HepG2 (cell line): ENCODE measurements around the gene PPM1G. TPM values are rescaled to one million over a fixed set of nuclear protein-coding genes. Genes with fewer than 3 reads are reported as not detected.
A peak's percentile ranks its signal among the peaks of the same experiment; 100 is the strongest.

Source experiments
- ASH2L ChIP-seq: fragments of 300-600, 200-600 bp; sonication (generic); IDR thresholded peaks from 2 replicates; pipeline ENCODE4 v1.7.0; 2017; ENCODE audit warnings: low read depth, mild to moderate bottlenecking, moderate library complexity, mixed read lengths, low read length; ENCODE audit not compliant: insufficient read length
- CBFB ChIP-seq: sonication (generic); formaldehyde crosslinking; IDR thresholded peaks from 2 replicates; pipeline ENCODE4 v1.4.0; 2020; ENCODE audit warnings: missing genetic modification reagents
- E2F2 ChIP-seq: sonication (generic); formaldehyde crosslinking; IDR thresholded peaks from 2 replicates; pipeline ENCODE4 v1.4.0; 2020; ENCODE audit warnings: missing genetic modification reagents, borderline replicate concordance
- FOSL2 ChIP-seq: sonication (generic); formaldehyde crosslinking; IDR thresholded peaks from 2 replicates; pipeline ENCODE4 v1.4.0; 2020; ENCODE audit warnings: missing genetic modification reagents
- HHEX ChIP-seq: IDR thresholded peaks from 2 replicates; pipeline ENCODE4 v1.6.1; 2016; ENCODE audit warnings: control low read depth
- JUND ChIP-seq: sonication (generic); formaldehyde crosslinking; IDR thresholded peaks from 2 replicates; pipeline ENCODE4 v1.8.0; 2022; ENCODE audit warnings: mild to moderate bottlenecking, missing genetic modification reagents
- KLF15 ChIP-seq: sonication (generic); formaldehyde crosslinking; IDR thresholded peaks from 2 replicates; pipeline ENCODE4 v1.8.1; 2023; ENCODE audit warnings: borderline replicate concordance, mild to moderate bottlenecking, inconsistent platforms, missing genetic modification reagents, mixed read lengths
- MTA3 ChIP-seq: sonication (generic); formaldehyde crosslinking; IDR thresholded peaks from 2 replicates; pipeline ENCODE4 v1.4.0; 2020; ENCODE audit warnings: missing genetic modification reagents
- MTF2 ChIP-seq: sonication (generic); formaldehyde crosslinking; IDR thresholded peaks from 2 replicates; pipeline ENCODE4 v1.5.0; 2020; ENCODE audit warnings: missing genetic modification reagents, borderline replicate concordance
- MXD3 ChIP-seq: IDR thresholded peaks from 2 replicates; pipeline ENCODE4 v1.6.1; 2016; ENCODE audit warnings: mild to moderate bottlenecking, missing biosample characterization, missing genetic modification reagents
- PPARG ChIP-seq: conservative IDR thresholded peaks from 2 replicates; pipeline ENCODE4 v1.6.1; 2016; ENCODE audit warnings: missing biosample characterization, missing genetic modification reagents
- RXRA ChIP-seq: sonication (generic); formaldehyde crosslinking; IDR thresholded peaks from 2 replicates; pipeline ENCODE4 v1.5.1; 2020; ENCODE audit warnings: missing genetic modification reagents
- SKI ChIP-seq: fragments of 450-650 bp; IDR thresholded peaks from one replicate; pipeline ENCODE4 v1.6.1; 2018; ENCODE audit warnings: mild to moderate bottlenecking; ENCODE audit not compliant: partially characterized antibody
- SP2 ChIP-seq: sonication (generic); formaldehyde crosslinking; IDR thresholded peaks from 2 replicates; pipeline ENCODE4 v1.5.1; 2020; ENCODE audit warnings: mild to moderate bottlenecking, missing genetic modification reagents
- ZBED4 ChIP-seq: sonication (generic); formaldehyde crosslinking; IDR thresholded peaks from 2 replicates; pipeline ENCODE4 v1.4.0; 2020; ENCODE audit warnings: missing genetic modification reagents, borderline replicate concordance
- ZBTB34 ChIP-seq: sonication (generic); formaldehyde crosslinking; IDR thresholded peaks from 2 replicates; pipeline ENCODE4 v1.8.0; 2022; ENCODE audit warnings: mild to moderate bottlenecking, missing genetic modification reagents
- ZC3H4 ChIP-seq: sonication (generic); formaldehyde crosslinking; IDR thresholded peaks from 2 replicates; pipeline ENCODE4 v1.4.0; 2020; ENCODE audit warnings: missing genetic modification reagents, borderline replicate concordance
- ZMAT5 ChIP-seq: sonication (generic); formaldehyde crosslinking; IDR thresholded peaks from 2 replicates; pipeline ENCODE4 v1.5.0; 2020; ENCODE audit warnings: mild to moderate bottlenecking, low read depth, missing genetic modification reagents, borderline replicate concordance
- ZNF121 ChIP-seq: sonication (generic); formaldehyde crosslinking; IDR thresholded peaks from 2 replicates; pipeline ENCODE4 v1.5.0; 2020; ENCODE audit warnings: mild to moderate bottlenecking, missing genetic modification reagents
- ZNF543 ChIP-seq: sonication (generic); formaldehyde crosslinking; IDR thresholded peaks from 2 replicates; pipeline ENCODE4 v1.4.0; 2020; ENCODE audit warnings: mild to moderate bottlenecking, missing genetic modification reagents
- polyA plus RNA-seq, 8 experiments: library from polyadenylated mRNA; depleted of rRNA in 3 of 8; stranded (reverse) in 7 of 8; unstranded in 1 of 8; fragments of >200 nt; fragmentation: Illumina TruSeq in 4 of 8; extraction: Trizol in 4 of 8; gene quantifications; 2 replicates each; pipeline versions ENCODE4 v1.2.1 to v1.2.3, GENCODE V29; 2011 to 2016; ENCODE audit warnings: low read depth in 4 of 8, missing spikeins in 1 of 8, mixed read lengths in 1 of 8; ENCODE audit not compliant: insufficient read depth in 1 of 8
- total RNA-seq, 5 experiments: library from RNA; depleted of rRNA; stranded (reverse); fragments of >200 nt; fragmentation: Illumina TruSeq; extraction: Trizol; gene quantifications; 2 replicates each; pipeline ENCODE4 v1.2.3, GENCODE V29; 2016; ENCODE audit warnings: low read depth in 1 of 5
- TF ChIP-seq, protein P1 (sequence below): sonication (generic); formaldehyde crosslinking; IDR thresholded peaks from 2 replicates; pipeline ENCODE4 v1.9.0; 2021; ENCODE audit warnings: missing genetic modification reagents, mild to moderate bottlenecking, borderline replicate concordance

The PPM1G gene
- total and polyA plus RNA-seq, 2 of the 13 experiments (the other 11 are each of a cell fraction or from before 2014, with no cell fraction given): 58.2 to 213 TPM

DNA sequence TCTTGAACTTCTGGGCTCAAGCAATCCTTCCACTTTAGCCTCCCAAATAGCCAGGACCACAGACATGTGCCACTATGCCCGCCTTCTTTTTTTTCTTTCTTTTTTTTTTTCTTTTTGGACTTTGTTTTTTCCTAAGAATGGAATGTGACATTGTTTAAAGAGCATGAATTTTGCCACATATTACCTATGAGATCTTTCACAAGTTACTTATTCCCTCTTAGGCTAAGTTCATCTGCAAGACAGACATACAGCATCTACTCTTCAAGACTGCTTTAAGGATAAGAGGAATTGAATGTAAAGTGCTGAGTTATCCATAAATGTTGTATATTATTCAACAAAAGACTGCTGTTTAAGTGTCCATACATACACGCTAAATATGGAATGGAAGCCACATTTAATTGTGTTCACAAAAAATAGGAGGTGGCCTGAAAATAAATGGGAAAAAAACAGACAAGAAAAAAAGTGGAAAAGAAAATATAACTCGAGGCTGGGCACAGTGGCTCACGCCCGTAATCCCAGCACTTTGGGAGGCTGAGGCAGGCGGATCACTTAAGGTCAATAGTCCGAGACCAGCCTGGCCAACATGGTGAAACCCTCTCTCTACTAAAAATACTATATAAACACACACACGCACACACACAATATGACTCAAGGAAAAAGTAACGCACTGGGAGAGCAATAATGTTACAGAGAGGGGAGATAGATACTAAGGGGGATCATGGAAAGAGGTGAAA is 3.2 kb upstream of the PPM1G start (continued):
- TF ChIP-seq KLF15 (no peak), MXD3 (CRISPR knock-in tag) (no peak), JUND (no peak), ZMAT5 (CRISPR knock-in tag) (no peak), ZNF121 (0 out of 2 replicates have a peak, but pooled peaks have one; percentile 39), ZBED4 (CRISPR knock-in tag) (no peak), HHEX (no peak), FOSL2 (CRISPR knock-in tag) (peak; percentile 30; the same call in 1 of the 2 replicates), PPARG (CRISPR knock-in tag) (no peak), ZC3H4 (CRISPR knock-in tag) (no peak), MTF2 (CRISPR knock-in tag) (no peak), ZBTB34 (CRISPR knock-in tag) (no peak), ZNF543 (no peak), RXRA (CRISPR knock-in tag) (peak; percentile 60; the same call in 1 of the 2 replicates), MTA3 (CRISPR knock-in tag) (no peak), SKI (peak; percentile 67), ASH2L (peak; percentile 92), CBFB (CRISPR knock-in tag) (no peak), E2F2 (CRISPR knock-in tag) (no peak), SP2 (CRISPR knock-in tag) (no peak)
- TF ChIP-seq, protein P1, sequence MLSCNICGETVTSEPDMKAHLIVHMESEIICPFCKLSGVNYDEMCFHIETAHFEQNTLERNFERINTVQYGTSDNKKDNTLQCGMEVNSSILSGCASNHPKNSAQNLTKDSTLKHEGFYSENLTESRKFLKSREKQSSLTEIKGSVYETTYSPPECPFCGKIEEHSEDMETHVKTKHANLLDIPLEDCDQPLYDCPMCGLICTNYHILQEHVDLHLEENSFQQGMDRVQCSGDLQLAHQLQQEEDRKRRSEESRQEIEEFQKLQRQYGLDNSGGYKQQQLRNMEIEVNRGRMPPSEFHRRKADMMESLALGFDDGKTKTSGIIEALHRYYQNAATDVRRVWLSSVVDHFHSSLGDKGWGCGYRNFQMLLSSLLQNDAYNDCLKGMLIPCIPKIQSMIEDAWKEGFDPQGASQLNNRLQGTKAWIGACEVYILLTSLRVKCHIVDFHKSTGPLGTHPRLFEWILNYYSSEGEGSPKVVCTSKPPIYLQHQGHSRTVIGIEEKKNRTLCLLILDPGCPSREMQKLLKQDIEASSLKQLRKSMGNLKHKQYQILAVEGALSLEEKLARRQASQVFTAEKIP (CRISPR knock-in tag): no peak
